ENCODE data around the gene GAD1. TPM values are rescaled to one million over a fixed set of nuclear protein-coding genes. Genes with fewer than 3 reads are reported as not detected.

GAD1 gene
- polyA plus RNA-seq, 2 of the 4 experiments (the other 2 are of a cell fraction), result 0.15 to 0.48 TPM

- POLR2A ChIA-PET, result no interaction called here
- peak overlapping the region; percentile 46 to 76; a peak in 4 of 6 replicates for H3K27ac ChIP-seq
- CTCF ChIA-PET, result interaction anchor here (1.0 to 1.3 kb wide), 2 partner anchors 9 to 41 kb away, joined by 3 read pairs; no protein-coding TSS in a partner anchor
- FAIRE-seq (no peak), DNase-seq (ENCODE audit: low read depth in 1 of 2, low spot score in 1 of 2) (peak; percentile 14 to 17), ATAC-seq (no peak)
- peak overlapping the region; percentile 62 for H3K4me3 ChIP-seq
- H3K9me3 ChIP-seq, result no peaks in the 10 kb centered on the region
- peak overlapping the region; percentile 99 for H3K4me2 ChIP-seq
- H3K4me1 ChIP-seq, result 0 out of 3 replicates have a peak, but pooled peaks cover 4% of the 10 kb centered on the region
- no peak for TF ChIP-seq CHD2 (IDR thresholded peaks at IDR 0.05; ENCODE audit: low read length, partially characterized antibody)
- no peak for TF ChIP-seq SMC3 (IDR thresholded peaks at IDR 0.05)
- TF ChIP-seq ZC3H11A (IDR thresholded peaks at IDR 0.05), result no peak
- TF ChIP-seq BCL3 (IDR thresholded peaks at IDR 0.05), result no peak
- TF ChIP-seq PBX3 (IDR thresholded peaks at IDR 0.05), result no peak
- no peak for TF ChIP-seq SREBF2 (IDR thresholded peaks at IDR 0.05)
- TF ChIP-seq KDM5A (IDR thresholded peaks at IDR 0.05), result no peak
- no peak for TF ChIP-seq CTCF (IDR thresholded peaks at IDR 0.05)
- TF ChIP-seq TP53 (CRISPR knock-in tag; IDR thresholded peaks at IDR 0.05), result no peak
- no peak for TF ChIP-seq JUNB (IDR thresholded peaks at IDR 0.05)
- TF ChIP-seq BHLHE40 (IDR thresholded peaks at IDR 0.05; ENCODE audit: low read depth, low read length), result no peak
- TF ChIP-seq CHD4 (IDR thresholded peaks at IDR 0.05; ENCODE audit: borderline replicate concordance), result no peak
- no peak for TF ChIP-seq ATOH8 (CRISPR knock-in tag; IDR thresholded peaks at IDR 0.05; ENCODE audit: low read depth)
- no peak for TF ChIP-seq HES2 (IDR thresholded peaks at IDR 0.05)
- TF ChIP-seq FOXS1 (CRISPR knock-in tag; IDR thresholded peaks at IDR 0.05), result no peak
- no peak for TF ChIP-seq MAX (IDR thresholded peaks at IDR 0.05)
- TF ChIP-seq HDAC2 (IDR thresholded peaks at IDR 0.05), result no peak
- 7% methylated on average over 15 of the region's 15 CpGs for WGBS (ENCODE audit: missing lambda C conversion rate)
Observed at GRCh38 chr2:170771421-170771937, 45.2 kb upstream of the GAD1 start.

GRCh38 chr2:170772295-170772694 is 44.4 kb upstream of the GAD1 start:
- Histone ChIP-seq H3K27ac (no peak overlapping the region), H3K4me1 (0 out of 3 replicates have a peak, but pooled peaks cover 4% of the 10 kb centered on the region), H3K4me2 (no peak overlapping the region), H3K4me3 (no peak overlapping the region), H3K9me3 (no peaks in the 10 kb centered on the region)
- DNase-seq (ENCODE audit: low read depth in 1 of 2, low spot score in 1 of 2) (no peak), FAIRE-seq (no peak), ATAC-seq (no peak)
- ChIA-PET CTCF (interaction anchor here (0.6 to 1.3 kb wide), 2 partner anchors 9 to 44 kb away, joined by 3 read pairs; partner anchors contain the start of gene GAD1), POLR2A (no interaction called here)
- TF ChIP-seq REST (IDR thresholded peaks at IDR 0.05) (no peak), HES2 (IDR thresholded peaks at IDR 0.05) (no peak)

Data from A549 (cell line).